NCI-H2107 treated with DMSO at 0.1 percent for 48 hours (cell line): ENCODE data around the gene TAS2R1.
"Not testable (repeated sequence)": the region's sequence is repeated elsewhere in the genome, so short reads cannot be mapped to it uniquely, and the experiment has no call there.

Experiments
- DNase-seq: peaks from one replicate; lab custom pipeline; 2025; ENCODE audit not compliant: unreplicated experiment; lab: John Stamatoyannopoulos, UW

The TAS2R1 gene

GRCh38 chr5:9623661-9624060 is 6.5 kb downstream of the TAS2R1 start:
- DNase-seq = no peak

- no peak for DNase-seq
Observed at GRCh38 chr5:9622971-9623421, 7.2 kb downstream of the TAS2R1 start.

DNA sequence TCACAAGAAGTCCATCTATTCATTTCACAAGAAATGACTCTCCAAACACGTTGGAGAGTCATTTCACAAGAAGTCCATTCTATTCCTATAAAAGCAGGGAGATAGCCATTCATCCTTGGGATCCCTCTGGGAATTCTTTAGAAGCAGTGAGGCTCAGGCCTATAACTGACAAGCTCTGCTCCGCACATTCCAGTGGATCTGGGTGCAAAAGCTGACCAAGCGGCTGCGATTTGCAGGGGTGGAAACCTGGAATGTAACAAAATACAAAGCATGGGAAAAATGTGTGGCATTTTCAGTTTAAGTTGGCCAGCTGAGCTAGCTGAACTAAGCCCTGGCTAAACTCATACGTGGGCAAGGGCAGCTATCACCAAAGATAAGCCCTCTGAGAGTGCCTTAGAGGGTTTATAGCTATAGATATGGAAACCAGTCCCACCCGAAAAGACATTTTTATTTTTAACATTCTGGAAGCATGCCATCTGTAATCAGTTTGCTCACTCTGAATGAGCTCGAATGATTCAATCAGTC is 8.7 kb downstream of the TAS2R1 start:
- DNase-seq = no peak

- DNase-seq = no peak
Observed at GRCh38 chr5:9619331-9620092, 10.6 kb downstream of the TAS2R1 start.

- no peak for DNase-seq
Observed at GRCh38 chr5:9617739-9618504, 12.2 kb downstream of the TAS2R1 start.

DNA sequence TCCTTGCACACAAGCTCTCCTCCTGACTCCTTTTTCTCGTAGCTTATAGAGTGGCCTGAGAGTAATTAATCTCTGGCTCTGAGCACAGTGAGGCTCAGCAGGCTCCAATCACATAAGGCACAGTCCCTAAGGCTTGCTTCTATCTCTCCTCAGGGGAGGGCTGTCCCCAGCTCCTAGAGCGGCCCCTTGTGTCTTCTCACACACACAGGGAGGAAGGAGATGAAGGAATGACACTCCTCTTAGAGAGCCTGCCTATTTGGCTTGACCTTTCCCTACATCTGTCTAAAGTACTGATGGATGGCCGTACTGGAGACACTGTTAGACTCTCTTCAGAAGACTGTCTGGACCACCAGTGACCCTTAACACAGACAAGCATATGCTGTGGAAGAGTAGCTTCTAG is 12.9 kb downstream of the TAS2R1 start:
- DNase-seq = no peak

GRCh38 chr5:9615331-9615730 is 14.8 kb downstream of the TAS2R1 start:
- no peak for DNase-seq

DNA sequence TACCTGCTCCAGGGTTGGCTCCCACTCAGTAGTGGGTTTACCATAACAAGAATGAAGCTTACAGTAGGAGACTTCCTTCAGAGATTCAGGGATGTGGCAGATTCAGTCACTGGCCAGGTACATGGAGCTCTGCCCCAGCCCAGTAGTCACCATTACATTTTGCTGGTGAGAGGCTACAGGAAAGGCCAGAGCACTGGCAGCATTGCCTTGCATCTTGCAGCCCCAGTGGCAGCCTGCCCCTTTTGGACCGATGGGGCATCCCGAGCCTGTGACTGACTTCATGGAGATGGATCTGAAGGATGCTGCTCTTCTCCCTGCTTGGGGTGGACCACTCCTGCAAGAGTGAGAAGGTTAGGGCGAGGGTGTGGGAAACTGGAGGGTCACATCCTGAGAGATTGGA is 16.8 kb downstream of the TAS2R1 start:
- no peak for DNase-seq

DNA sequence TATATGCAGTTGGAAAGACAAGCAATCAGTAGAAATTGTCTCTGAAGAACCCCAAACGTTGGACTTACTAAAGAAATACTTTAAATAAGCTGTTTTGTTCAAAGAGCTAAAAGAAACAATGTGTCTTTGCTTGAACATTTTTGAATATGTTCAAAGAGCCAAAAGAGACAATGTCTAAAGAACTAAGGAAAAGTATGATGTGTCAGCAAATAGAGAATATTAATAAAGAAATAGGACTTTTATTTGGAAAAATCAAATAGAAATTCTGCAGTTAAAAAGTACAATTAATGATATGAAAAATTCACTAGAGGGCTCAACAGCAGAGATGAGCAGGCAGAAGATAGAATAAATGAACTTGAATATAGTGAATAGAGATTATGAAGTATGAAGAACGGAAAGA is 19.2 kb downstream of the TAS2R1 start:
- DNase-seq = no peak

DNA sequence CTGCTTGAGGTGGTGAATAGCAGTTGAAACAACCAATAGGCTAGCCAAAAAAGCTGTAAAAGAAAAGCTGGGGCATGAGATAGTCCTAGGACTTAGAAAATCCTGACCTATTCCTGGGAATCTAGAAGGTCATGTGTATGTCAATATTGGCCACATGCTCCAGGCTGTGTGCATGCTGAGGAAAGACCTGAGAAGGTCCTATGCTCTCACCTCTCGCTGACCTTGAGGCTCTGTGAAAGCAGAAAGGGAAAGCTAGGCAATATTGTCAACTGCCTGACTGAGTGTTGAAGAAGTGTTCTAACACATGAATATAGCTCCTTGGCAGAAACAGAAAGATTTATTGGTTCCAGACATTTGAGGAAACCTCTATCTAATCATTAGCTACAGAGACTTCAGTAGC is 19.8 kb downstream of the TAS2R1 start:
- no peak for DNase-seq

- no peak for DNase-seq
Observed at GRCh38 chr5:9608093-9608492, 22.1 kb downstream of the TAS2R1 start.

GRCh38 chr5:9605041-9605838 is 24.9 kb downstream of the TAS2R1 start:
- DNase-seq = no peak

DNA sequence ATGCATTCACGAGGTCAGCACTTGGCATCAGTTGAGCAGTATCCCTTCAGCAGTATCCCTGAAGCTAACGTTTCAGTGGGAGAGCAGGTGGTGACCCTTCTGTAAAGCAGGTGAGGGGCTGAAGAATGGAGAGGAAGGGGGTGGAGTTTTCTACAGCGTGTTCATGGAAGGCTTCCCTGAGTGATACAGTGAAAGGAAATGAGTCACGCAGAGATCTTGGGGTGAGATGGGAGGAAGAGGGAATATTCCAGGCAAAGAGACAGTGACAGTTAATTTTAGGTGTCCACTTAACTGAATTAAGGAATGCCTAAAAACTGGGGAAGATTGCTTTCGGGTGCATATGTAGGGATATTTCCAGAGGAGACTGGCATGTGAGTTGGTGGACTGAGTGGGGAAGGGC is 25.7 kb downstream of the TAS2R1 start:
- no peak for DNase-seq

- DNase-seq = no peak
Observed at GRCh38 chr5:9601055-9601739, 29.0 kb downstream of the TAS2R1 start.

DNA sequence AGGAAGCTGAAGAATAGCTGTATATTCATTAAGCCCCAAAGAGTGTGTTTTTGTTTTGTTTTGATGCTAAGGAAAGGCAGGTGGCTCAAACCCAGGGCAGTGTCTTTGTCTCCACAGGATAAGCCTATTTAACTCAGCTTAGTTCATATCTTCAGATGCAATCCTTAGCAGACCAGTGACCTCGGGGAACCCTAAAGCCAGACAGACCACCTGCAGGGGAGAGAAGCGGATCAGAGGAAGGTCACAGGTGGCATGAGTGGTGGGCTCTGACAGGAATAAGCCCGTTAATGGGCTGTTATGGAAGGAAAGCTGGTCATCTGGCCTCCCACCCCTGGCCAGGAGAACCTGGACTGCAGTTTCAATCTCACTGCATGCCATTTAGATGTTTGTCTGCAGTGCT is 30.8 kb downstream of the TAS2R1 start:
- no peak for DNase-seq

DNA sequence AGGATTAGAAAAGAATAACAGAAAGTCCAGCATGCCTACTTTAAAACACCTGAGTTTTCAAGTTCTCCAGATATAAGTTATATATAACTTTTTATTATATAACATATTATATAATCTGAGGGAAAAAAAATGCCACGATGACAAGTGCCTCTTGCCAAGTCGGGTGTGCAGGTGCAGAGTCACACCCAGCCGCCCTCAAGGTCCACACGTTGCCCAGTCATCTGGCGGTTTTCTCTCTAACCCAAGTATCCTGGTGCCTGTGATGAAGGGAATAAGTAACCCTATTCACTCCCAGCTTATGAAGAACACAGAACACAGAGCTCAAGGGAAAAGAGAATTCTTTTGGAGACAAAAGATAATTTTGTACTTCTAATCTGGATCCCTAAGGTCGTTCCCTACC is 31.8 kb downstream of the TAS2R1 start:
- DNase-seq = not testable (repeated sequence)

DNA sequence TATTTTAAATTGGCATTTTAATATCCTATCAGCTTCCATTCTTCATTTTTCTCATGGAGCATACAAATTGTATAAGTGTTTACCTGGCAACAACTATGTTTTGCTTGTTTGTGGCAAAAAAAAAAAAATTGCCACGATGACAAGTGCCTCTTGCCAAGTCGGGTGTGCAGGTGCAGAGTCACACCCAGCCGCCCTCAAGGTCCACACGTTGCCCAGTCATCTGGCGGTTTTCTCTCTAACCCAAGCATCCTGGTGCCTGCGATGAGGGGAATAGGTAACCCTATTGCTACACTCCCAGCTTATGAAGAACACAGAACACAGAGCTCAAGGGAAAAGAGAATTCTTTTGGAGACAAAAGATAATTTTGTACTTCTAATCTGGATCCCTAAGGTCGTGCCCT is 32.8 kb downstream of the TAS2R1 start:
- DNase-seq = not testable (repeated sequence)

GRCh38 chr5:9596824-9597223 is 33.3 kb downstream of the TAS2R1 start:
- no peak for DNase-seq

- no peak for DNase-seq
Observed at GRCh38 chr5:9596171-9596780, 33.9 kb downstream of the TAS2R1 start.

GRCh38 chr5:9594913-9595312 is 35.2 kb downstream of the TAS2R1 start:
- DNase-seq = no peak
